GM21526 (cell line): ENCODE measurements around the gene ASCL1.
A peak's percentile ranks its signal among the peaks of the same experiment; 100 is the strongest.

Experiments
- ATAC-seq: cut with Tn5 transposase; IDR thresholded peaks from one replicate; pipeline ENCODE4 v1.9.1; 2021; ENCODE audit warnings: moderate library complexity; ENCODE audit not compliant: unreplicated experiment, low FRiP score

Gene ASCL1

DNA sequence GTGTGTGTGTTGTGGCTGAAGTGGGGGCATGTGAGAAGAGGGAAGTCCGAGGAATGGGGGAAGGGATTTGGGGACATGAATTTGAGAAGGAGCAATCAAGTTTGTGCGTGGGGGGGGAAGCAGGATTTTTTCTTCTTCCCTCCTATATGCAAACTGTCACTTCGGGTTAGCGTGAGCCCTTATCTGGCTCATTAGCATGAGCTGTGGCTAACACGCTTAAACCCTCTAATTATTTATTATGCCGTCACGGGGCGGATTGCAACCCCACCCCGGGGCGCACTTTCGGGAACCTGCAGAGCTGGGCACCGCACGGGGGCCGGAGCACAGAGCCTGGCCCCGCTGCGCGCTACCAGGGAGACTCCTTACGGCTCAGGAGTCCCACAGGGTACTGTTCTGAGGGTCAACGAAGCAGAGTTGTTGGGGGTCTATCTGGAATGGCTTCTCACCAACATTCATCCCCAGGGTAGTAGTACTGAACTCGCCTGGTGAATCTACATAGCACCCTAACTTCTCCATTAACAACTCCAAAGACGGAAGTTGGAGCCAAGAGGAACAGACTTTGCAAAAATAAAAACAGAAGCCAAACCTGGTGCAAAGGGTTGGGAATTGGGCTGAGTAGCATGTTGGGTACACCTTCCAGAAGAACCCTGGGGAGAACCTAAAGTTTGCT lies 6.4 kb upstream of the ASCL1 start:
- ATAC-seq = no peak

DNA sequence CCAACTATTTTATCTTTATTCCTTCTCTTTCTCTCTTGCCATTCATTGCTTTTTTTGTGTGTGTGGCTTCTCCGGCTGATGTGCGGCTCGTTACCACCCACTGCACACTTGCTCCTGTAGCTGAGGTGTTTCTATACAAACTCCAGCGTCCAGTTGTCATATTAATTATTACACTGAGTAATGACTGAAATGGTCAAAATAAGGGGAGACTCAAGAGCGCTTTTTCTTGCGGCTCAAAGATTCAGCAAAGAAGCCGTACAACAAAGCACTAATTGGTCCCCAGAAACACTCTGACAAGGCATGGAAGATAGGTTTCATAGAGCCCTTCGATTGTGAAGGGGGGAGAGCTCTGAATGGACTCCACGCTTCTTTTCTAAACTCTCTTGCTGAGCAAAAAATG lies 5.6 kb upstream of the ASCL1 start:
- ATAC-seq = no peak

DNA sequence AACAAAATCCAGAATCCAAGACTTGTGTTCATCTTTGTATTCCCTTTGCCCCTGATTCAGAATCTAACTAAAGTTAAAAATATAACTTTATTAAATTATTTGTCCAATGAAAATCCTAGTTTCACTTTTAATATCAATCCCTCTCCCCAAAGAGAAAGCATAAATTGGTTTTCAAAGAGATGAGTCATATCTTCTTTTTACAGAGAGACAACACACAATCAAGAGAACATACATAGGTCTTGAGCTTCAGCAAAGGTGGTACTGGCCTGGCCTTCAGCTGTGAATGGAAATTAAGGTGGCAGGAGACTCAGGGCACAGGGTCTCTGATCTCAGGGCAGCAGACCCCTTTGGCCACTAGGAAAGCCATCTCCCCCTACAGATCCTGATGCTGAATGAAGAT lies 4.3 kb upstream of the ASCL1 start:
- no peak for ATAC-seq

DNA sequence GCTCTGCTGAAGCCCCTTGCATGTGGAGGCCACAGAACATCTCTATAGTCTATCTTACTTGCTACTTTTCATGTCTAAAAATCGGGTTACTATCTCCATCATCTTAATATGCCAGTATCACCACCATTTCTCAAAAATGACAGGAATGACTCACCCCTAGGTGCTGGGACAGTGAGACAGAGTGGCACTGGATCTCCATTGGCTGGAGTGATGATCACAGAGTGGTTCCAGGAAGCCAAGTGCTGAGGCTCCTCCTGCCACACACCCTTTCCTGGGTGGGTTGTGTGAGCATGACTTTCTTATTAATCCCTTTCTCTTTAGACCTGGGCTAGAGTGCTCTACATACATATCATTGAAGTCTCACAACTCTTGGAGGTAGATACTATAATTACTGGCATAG lies 3.3 kb upstream of the ASCL1 start:
- no peak for ATAC-seq

DNA sequence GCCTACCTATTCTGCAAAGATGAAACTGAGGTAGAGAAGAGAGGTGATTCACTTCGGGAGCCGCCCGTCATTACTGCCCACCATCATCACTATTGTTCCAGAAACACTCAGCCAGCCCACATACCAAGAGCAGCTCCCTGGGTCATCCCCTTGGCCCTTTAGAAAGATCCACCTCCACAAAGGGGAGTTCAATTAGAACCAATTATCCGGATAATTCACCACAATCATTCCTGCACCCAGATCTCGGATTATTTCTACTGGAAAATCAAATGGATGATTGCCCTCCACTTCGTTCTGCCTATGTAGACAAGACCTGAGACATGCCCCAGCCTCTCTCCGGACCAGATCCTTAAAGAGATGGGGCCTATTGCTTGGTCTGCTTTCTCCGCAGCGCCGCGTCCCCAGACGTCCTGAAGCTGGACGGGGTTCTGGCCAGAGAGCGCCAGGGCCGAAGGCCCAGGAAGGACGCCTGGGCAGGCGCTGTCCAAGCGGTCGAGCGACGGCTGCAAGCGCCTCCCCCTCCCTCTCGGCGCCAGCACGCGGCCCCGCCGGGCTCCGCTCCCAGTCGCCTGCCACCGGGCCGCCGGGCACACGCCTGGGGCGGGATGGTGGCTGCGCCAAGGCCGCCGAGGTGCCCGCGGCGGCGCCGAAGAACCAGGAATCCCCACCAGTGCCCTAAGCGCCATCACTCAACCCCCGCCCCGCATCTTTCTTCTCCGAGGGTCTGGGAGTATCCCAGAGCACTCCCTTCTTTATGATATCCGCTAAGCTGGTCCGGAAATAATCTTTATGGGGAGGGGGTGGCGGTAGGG lies 1.3 kb upstream of the ASCL1 start:
- ATAC-seq = no peak

DNA sequence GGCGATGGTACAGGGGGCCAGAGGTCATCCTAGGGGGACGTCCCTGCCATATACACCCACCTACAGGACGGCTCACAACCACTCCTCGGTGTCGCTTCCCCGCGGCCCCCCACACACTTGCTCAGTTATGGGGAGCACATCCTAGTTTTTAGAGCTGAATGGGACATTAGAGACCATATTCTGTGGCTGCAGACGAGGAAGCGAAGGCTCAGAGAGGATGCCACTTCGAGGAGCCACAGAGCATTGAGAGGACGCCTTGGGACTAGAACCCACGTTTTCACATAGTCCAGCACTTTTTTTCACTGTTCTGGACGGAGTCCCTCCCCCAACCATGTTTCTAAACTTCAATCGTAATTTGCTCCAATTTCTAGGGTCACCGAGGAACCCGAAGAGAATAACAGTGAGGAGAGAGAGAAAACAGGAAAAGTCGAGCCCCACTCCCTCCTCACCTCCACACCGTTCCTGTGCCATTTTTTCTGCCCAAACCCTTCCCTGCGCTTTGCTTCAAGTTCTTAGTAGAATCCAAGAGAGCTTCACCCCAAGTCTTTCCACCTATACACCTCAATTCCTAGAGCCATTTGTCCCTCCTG lies 641 bp upstream of the ASCL1 start:
- no peak for ATAC-seq

DNA sequence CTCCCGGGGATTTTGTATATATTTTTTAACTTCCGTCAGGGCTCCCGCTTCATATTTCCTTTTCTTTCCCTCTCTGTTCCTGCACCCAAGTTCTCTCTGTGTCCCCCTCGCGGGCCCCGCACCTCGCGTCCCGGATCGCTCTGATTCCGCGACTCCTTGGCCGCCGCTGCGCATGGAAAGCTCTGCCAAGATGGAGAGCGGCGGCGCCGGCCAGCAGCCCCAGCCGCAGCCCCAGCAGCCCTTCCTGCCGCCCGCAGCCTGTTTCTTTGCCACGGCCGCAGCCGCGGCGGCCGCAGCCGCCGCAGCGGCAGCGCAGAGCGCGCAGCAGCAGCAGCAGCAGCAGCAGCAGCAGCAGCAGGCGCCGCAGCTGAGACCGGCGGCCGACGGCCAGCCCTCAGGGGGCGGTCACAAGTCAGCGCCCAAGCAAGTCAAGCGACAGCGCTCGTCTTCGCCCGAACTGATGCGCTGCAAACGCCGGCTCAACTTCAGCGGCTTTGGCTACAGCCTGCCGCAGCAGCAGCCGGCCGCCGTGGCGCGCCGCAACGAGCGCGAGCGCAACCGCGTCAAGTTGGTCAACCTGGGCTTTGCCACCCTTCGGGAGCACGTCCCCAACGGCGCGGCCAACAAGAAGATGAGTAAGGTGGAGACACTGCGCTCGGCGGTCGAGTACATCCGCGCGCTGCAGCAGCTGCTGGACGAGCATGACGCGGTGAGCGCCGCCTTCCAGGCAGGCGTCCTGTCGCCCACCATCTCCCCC lies 777 bp downstream of the ASCL1 start:
- peak; percentile 68 for ATAC-seq

DNA sequence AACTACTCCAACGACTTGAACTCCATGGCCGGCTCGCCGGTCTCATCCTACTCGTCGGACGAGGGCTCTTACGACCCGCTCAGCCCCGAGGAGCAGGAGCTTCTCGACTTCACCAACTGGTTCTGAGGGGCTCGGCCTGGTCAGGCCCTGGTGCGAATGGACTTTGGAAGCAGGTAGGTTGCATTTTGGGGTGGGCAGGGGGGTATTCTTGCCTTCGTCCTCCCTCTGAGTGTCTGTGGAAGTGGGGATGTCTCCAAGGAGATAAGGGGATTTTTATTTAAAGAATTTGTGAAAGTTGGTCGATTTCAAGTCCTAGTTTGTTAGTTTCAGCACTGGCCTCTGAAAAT lies 1.3 kb downstream of the ASCL1 start:
- no peak for ATAC-seq

DNA sequence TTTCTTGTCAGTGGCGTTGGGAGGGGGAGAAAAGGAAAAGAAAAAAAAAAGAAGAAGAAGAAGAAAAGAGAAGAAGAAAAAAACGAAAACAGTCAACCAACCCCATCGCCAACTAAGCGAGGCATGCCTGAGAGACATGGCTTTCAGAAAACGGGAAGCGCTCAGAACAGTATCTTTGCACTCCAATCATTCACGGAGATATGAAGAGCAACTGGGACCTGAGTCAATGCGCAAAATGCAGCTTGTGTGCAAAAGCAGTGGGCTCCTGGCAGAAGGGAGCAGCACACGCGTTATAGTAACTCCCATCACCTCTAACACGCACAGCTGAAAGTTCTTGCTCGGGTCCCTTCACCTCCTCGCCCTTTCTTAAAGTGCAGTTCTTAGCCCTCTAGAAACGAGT lies 1.9 kb downstream of the ASCL1 start:
- no peak for ATAC-seq

DNA sequence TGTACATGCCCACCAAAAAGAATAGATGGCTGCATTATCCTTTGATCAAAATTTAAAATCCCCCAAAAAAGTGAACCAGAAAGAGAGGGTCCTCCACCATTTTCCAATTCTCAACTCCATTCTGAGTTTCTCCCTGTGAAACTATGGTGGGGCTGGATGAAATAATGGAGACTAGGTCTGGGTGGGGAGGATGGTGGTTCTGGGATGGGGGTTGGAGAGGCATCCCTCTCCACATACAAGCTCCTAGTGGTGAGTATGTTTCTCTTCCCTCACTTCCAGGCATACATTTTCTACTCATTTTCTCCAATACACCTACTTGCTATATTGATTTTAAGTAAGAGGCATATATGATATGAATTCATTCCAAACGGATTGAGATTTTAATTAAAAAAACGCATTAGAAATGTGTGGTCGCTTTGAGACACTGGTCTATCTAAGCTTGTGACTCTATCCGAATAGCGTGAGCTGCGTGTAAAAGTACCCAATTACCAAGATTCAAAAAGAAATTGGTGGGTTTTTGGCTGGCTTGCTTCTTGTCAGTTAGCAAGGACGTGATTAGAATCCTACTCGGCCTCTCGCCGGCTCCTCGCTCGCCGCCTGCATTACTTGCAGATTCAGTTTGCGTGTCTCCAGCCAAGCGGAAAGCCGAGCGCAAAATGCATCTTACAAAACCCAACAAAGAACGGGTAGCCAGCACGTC lies 3.4 kb downstream of the ASCL1 start:
- ATAC-seq = no peak

DNA sequence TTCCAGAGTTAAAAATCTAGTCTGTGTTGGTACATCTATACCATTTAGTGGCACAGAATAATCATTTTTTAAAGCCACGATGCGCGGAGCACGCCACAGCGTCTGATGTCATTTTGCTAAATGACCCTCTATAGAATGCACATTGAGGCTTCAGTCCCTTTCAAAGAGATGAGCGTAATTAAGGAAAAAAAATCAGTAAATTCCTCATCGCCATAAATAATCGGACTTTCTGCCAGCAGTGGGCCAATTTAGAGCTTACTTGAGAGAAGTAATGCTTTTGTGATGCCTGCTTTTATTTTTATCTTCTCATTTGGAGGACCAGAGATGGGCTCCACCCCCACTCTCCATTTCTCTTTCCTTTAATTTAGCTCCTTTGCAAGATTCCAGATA lies 4.0 kb downstream of the ASCL1 start:
- ATAC-seq = no peak

DNA sequence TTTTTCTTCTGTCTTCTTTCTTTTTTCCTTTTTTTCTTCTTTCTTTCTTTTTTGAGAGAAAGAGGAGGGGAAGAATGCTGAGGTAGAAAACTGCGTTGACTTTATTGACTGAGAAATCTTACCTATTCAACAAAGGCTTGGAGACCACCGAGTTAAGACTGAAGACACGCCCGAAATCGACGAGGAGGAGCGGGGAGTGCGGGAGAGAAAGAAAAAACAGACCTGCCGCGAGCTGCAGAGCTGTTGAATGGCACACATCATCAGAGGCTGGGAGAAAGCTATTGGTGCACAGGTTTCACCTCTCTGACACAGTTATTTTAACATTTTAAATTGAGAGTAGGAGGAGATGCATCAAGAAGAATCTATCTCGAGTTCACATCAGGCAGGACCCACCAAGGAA lies 5.1 kb downstream of the ASCL1 start:
- no peak for ATAC-seq

DNA sequence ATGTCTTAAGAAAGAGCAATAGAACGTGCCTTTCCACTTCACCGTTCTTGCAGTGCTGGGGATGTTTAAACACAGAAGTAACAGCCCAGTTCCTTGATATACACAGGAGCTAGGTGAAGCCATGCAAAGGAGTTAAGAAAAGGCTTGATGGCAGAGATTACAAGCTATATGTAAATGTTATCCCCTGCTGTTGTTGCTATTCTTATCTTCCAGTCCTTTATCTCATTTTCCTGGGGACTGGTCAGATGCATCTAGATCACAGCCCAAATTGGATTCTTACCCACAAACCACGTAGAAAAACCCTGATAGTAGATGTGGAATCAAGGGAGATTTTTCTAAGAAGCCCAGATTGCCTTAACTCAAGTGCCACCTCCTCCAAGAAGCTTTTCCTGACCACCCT lies 5.5 kb downstream of the ASCL1 start:
- no peak for ATAC-seq

DNA sequence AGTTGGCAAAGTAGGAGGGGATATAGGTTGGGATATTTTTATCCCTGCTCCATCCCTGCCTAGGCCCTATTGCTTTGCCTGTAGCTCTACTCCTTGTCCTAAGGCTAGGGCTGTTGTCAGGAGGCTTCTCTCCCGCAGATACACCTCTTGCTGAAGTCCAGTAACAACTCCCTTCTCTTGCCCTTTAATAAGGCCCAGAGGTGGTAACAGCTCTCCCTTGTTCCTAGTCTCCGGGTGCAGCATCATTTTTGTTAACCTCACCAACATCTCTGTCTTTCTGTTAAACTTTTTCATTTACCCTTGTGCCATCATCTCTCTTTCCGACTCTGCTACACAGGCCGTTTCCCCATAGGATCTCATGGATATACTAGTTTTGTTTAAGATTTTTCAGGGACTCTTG lies 6.3 kb downstream of the ASCL1 start:
- ATAC-seq = no peak

DNA sequence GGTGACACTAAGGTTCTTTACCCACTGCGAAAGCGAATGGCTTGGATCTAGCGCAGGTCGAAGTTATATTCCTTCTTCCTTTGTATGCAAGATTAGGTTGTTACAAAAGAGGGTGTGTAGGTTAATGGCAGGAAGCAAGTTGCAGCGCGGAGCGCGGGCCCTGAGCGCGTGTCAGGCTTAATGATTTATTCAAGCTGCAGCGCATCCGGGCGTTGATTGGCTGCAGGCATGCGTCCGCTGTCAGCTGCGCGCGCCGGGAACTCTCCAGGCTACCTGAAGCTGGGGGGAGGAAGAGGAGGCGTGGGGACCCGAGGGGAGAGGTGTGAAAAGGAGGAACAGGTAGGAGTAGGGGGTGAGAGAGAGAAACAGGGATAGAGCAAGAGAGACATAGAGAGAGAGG lies 7.4 kb downstream of the ASCL1 start:
- no peak for ATAC-seq

DNA sequence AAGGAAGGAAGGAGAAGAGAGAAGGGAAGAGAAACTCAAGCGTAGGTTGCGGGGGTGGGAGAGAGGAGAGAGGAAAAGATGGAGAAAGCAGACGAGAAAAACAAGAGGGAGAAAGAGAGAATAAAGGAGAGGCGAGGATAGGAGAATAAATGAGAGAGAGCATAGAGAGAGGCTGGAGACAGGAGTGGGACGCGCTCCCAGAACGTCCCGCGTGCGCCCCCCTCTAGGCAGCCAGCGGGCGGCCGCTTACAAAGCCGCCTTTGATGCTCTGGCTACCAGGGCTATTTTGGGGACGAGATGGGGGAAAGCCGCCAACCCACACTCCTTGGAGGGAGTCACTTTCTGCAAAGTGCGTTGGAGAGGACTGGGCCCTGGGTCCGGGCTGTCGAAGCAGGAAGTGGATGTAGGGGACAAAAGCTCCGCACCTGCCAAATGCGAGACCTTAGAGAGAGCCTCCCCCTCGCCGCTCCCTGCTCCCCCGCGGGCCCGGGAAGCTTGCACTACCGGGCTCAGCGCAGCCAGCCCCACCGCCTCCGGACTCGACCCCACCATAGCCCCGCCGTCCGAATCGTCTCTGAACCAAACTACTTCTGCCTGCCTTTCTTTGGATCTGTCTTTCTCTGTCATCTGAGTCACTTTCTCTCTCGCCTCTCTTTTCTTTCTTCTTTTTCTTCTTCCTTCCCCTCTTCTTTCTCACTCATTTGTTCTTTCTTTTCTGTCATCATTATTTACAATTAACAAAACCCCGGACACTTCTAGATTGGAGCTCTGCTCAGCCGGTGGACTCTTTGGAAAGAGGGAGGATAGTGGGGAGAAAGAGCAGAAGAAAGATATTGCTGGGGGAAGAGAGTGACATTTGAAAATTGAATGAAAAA lies 8.0 kb downstream of the ASCL1 start:
- ATAC-seq = no peak

DNA sequence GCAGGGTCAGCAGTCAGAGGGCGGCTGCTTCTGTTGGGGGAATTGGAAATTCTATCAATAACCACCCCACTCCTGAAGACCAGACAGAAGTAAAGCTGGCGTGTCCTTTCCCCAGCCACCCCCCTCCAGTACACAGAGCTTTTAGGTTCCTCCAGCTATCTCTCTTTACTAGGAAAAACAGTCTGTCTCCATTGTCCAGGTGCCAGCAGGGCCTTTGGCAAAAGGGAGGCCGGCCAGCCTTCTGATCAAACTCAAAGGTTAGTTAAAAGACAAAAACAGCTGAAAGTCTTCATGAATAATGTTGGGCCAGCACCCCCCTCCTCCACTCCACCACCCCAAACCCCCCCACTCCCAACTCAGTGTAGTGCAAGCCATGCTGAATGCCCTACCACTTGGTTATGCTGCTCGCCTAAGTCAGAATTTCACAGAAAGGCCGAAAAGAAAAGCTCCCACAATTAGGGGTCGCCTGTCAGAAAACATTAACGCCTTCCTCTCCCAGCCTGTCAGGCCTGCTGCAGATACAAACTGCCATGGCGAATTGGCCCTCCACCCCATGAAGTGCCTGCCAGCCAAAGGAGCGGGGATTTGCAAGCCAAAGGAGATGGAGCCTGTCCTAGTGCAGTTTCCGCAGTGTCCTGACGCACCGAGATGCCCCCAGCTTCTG lies 8.9 kb downstream of the ASCL1 start:
- no peak for ATAC-seq

DNA sequence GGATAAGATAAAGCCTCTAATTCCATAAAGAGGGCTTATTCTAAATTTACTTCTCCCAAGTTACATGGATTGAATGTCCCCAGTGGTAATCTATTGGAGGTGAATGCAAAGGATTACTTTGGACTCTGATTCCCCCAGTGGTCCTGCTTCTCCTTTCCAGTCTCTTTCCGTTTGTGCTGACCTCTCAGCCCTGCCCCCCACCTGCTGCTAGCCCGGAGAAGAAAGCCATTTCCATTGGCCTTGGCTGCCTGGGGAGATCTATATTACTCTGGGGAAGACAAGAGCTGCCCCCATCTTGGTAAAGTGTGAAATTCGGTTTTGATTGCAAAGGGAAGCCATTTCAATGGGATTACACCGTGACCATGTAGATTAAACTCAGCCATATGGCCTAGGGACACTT lies 13.3 kb downstream of the ASCL1 start:
- ATAC-seq = no peak

DNA sequence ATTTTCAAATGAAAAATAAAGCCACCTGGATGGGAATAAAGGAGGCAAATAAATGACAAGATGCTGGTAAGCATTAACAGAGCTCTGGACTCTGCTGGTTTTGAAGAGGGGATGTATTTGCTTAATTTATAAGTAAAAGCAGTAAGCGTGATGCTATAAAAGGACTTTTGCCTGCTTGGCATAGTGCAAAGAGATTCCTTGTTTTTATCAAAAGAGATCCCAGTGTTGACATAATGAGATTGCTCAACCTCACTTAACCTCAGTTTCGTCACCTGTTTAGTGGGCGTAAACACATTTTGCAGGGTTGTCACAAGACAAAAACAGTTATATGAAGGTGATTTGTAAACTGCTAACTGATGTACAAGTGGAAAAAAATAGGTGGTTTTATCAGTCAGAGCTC lies 13.8 kb downstream of the ASCL1 start:
- no peak for ATAC-seq
